H9 (cell line): ENCODE measurements around the gene GPHN. TPM values are rescaled to one million over a fixed set of nuclear protein-coding genes. Genes with fewer than 3 reads are reported as not detected.

ENCODE experiments used
- DNase-seq: peaks from one replicate; pipeline ENCODE4 v3.0.0-alpha.2; 2017
- H2AFZ ChIP-seq: one replicate; pipeline ENCODE4 v1.6.1; 2013; ENCODE audit warnings: mild to moderate bottlenecking, low read length, control low read depth, moderate library complexity
- H2AK5ac ChIP-seq: 2 replicates; pipeline ENCODE4 v1.6.1; 2013; ENCODE audit warnings: low read length, control low read depth, mixed read lengths; ENCODE audit not compliant: insufficient read length
- H2BK120ac ChIP-seq: one replicate; pipeline ENCODE4 v1.6.1; 2013; ENCODE audit warnings: low read depth, mild to moderate bottlenecking, low read length, control low read depth, inconsistent platforms; ENCODE audit not compliant: poor library complexity, severe bottlenecking
- H2BK12ac ChIP-seq: 2 replicates; pipeline ENCODE4 v1.6.1; 2013; ENCODE audit warnings: low read length, control low read depth, mixed read lengths, low read depth; ENCODE audit not compliant: insufficient read length
- H2BK15ac ChIP-seq: 2 replicates; pipeline ENCODE4 v1.6.1; 2013; ENCODE audit warnings: low read depth, low read length, control low read depth
- H2BK20ac ChIP-seq: one replicate; pipeline ENCODE4 v1.6.1; 2013; ENCODE audit warnings: low read depth, mild to moderate bottlenecking, low read length, control low read depth, inconsistent platforms; ENCODE audit not compliant: poor library complexity, severe bottlenecking
- H2BK5ac ChIP-seq: 2 replicates; pipeline ENCODE4 v1.6.1; 2013; ENCODE audit warnings: low read length, control low read depth, mixed read lengths; ENCODE audit not compliant: insufficient read length
- H3K14ac ChIP-seq: 2 replicates; pipeline ENCODE4 v1.6.1; 2013; ENCODE audit warnings: low read length, control low read depth; ENCODE audit not compliant: insufficient read depth
- H3K18ac ChIP-seq: 2 replicates; pipeline ENCODE4 v1.6.1; 2013; ENCODE audit warnings: low read depth, mild to moderate bottlenecking, mixed read lengths, low read length, control low read depth; ENCODE audit not compliant: insufficient read length
- H3K23ac ChIP-seq: 2 replicates; pipeline ENCODE4 v1.6.1; 2013; ENCODE audit warnings: low read length, control low read depth, mixed read lengths, low read depth; ENCODE audit not compliant: insufficient read length
- H3K23me2 ChIP-seq: 2 replicates; pipeline ENCODE4 v1.6.1; 2013; ENCODE audit warnings: low read depth, mild to moderate bottlenecking, mixed read lengths, low read length, control low read depth; ENCODE audit not compliant: insufficient read length, poor library complexity, severe bottlenecking
- H3K27ac ChIP-seq: 2 replicates; pipeline ENCODE4 v1.5.1; 2013; ENCODE audit warnings: low read length, control low read depth, mixed read lengths, low read depth; ENCODE audit not compliant: insufficient read length
- H3K27me3 ChIP-seq: 2 replicates; pipeline ENCODE4 v1.6.1; 2013; ENCODE audit warnings: low read length, control low read depth, inconsistent platforms; ENCODE audit not compliant: insufficient read depth
- H3K4ac ChIP-seq: 2 replicates; pipeline ENCODE4 v1.6.1; 2013; ENCODE audit warnings: low read depth, mild to moderate bottlenecking, control low read depth, inconsistent platforms, low read length, moderate library complexity
- H3K4me1 ChIP-seq: 2 replicates; pipeline ENCODE4 v1.6.1; 2013; ENCODE audit warnings: low read length, control low read depth, inconsistent platforms; ENCODE audit not compliant: insufficient read depth
- H3K4me2 ChIP-seq: 2 replicates; pipeline ENCODE4 v1.6.1; 2013; ENCODE audit warnings: low read length, control low read depth, mixed read lengths; ENCODE audit not compliant: insufficient read length, insufficient read depth
- H3K56ac ChIP-seq: 2 replicates; pipeline ENCODE4 v1.6.1; 2013; ENCODE audit warnings: low read depth, mild to moderate bottlenecking, mixed read lengths, low read length, control low read depth; ENCODE audit not compliant: insufficient read length
- H3K79me1 ChIP-seq: 2 replicates; pipeline ENCODE4 v1.6.1; 2013; ENCODE audit warnings: low read depth, mild to moderate bottlenecking, moderate library complexity, low read length, control low read depth, inconsistent platforms; ENCODE audit not compliant: insufficient read depth, poor library complexity, severe bottlenecking
- H3K79me2 ChIP-seq: 2 replicates; pipeline ENCODE4 v1.6.1; 2013; ENCODE audit warnings: low read length, control low read depth, inconsistent platforms; ENCODE audit not compliant: insufficient read depth
- H3K9ac ChIP-seq: 2 replicates; pipeline ENCODE4 v1.6.1; 2013; ENCODE audit warnings: low read length, control low read depth, mixed read lengths; ENCODE audit not compliant: insufficient read length; ENCODE audit errors: extremely low read depth
- H3K9me3 ChIP-seq: one replicate; pipeline ENCODE4 v1.6.1; 2013; ENCODE audit warnings: low read depth, low read length, inconsistent platforms; ENCODE audit not compliant: control insufficient read depth
- H3T11ph ChIP-seq: one replicate; pipeline ENCODE4 v1.6.1; 2013; ENCODE audit warnings: mild to moderate bottlenecking, low read length, control low read depth, inconsistent platforms
- H4K20me1 ChIP-seq: one replicate; pipeline ENCODE4 v1.6.1; 2013; ENCODE audit not compliant: control insufficient read depth, insufficient read length, insufficient read depth
- H4K5ac ChIP-seq: 2 replicates; pipeline ENCODE4 v1.6.1; 2013; ENCODE audit warnings: low read depth, mild to moderate bottlenecking, mixed read lengths, low read length, control low read depth; ENCODE audit not compliant: insufficient read length
- H4K8ac ChIP-seq: replicated peaks from 2 replicates; pipeline ENCODE4 v1.6.1; 2013; ENCODE audit warnings: low read length, control low read depth, mixed read lengths, low read depth; ENCODE audit not compliant: insufficient read length
- H4K91ac ChIP-seq: 2 replicates; pipeline ENCODE4 v1.6.1; 2013; ENCODE audit warnings: low read depth, mild to moderate bottlenecking, moderate library complexity, mixed read lengths, low read length, control low read depth; ENCODE audit not compliant: insufficient read length
- H3K27ac Mint-ChIP-seq, 3 experiments: 2 replicates in 2 of 3; 3 replicates in 1 of 3; pipeline ENCODE4 v1.8.0; 2020 to 2021; ENCODE audit warnings: mixed read lengths in 3 of 3, mild to moderate bottlenecking in 1 of 3, moderate library complexity in 1 of 3
- H3K27me3 Mint-ChIP-seq: 2 replicates; pipeline ENCODE4 v1.8.0; 2021; ENCODE audit warnings: low read depth, mild to moderate bottlenecking, moderate library complexity, mixed read lengths
- H3K36me3 Mint-ChIP-seq, 3 experiments: 2 replicates in 2 of 3; 3 replicates in 1 of 3; pipeline ENCODE4 v1.8.0; 2020 to 2021; ENCODE audit warnings: low read depth in 3 of 3, mixed read lengths in 3 of 3; ENCODE audit not compliant: insufficient read depth in 1 of 3
- H3K4me1 Mint-ChIP-seq, 2 experiments: 2 replicates each; pipeline ENCODE4 v1.8.0; 2020; ENCODE audit warnings: mixed read lengths in 2 of 2
- H3K4me3 Mint-ChIP-seq, 2 experiments: 2 replicates in 1 of 2; 3 replicates in 1 of 2; pipeline ENCODE4 v1.8.0; 2020 to 2021; ENCODE audit warnings: mild to moderate bottlenecking in 2 of 2, mixed read lengths in 2 of 2, moderate library complexity in 1 of 2
- H3K9me3 Mint-ChIP-seq, 2 experiments: 2 replicates in 1 of 2; 3 replicates in 1 of 2; pipeline ENCODE4 v1.8.0; 2020; ENCODE audit warnings: mild to moderate bottlenecking in 2 of 2, mixed read lengths in 2 of 2, moderate library complexity in 1 of 2
- whole genome bisulfite sequencing: extraction: QIAGEN DNeasy Blood & Tissue Kit; methylation state at CpG from one replicate; pipeline ENCODE4 v1.1.7; 2013; ENCODE audit warnings: missing lambda C conversion rate, low lambda C conversion rate, mixed read lengths; ENCODE audit not compliant: insufficient read length; ENCODE audit errors: extremely low coverage; 5-methylcytosine and 5-hydroxymethylcytosine counted together
- total RNA-seq: library from RNA; stranded (reverse); gene quantifications from 2 replicates; pipeline ENCODE4 v1.2.1, GENCODE V29; 2021
- TF ChIP-seq, protein P1 (sequence below): fragments of 200-600 bp; sonication (generic); conservative IDR thresholded peaks from 3 replicates; pipeline ENCODE4 v1.8.0; 2021; ENCODE audit warnings: antibody characterized with exemption, mild to moderate bottlenecking

The GPHN gene
- total RNA-seq, 1 experiment from 2014 or later: 16.1 TPM

GRCh38 chr14:66490143-66491111 is 17.5 kb upstream of the GPHN start:
- H4K91ac ChIP-seq: no peak overlapping the region
- Mint-ChIP-seq H3K27ac (no peak overlapping the region), H3K4me1 (0 out of 4 replicates have a peak, but pooled peaks cover 0 to under 1% of the 10 kb centered on the region in 2 experiments), H3K4me3 (no peak overlapping the region), H3K27me3 (no peaks in the 10 kb centered on the region; the same call in 1 of the 2 replicates), H3K9me3 (no peaks in the 10 kb centered on the region), H3K36me3 (no peaks in the 10 kb centered on the region)
- H3K4me1 ChIP-seq: no peaks in the 10 kb centered on the region
- H3K79me2 ChIP-seq: no peaks in the 10 kb centered on the region
- no peak overlapping the region for H3K4ac ChIP-seq
- H4K5ac ChIP-seq: no peak overlapping the region
- no peaks in the 10 kb centered on the region for H3K9me3 ChIP-seq
- H3K18ac ChIP-seq: no peak overlapping the region
- H4K20me1 ChIP-seq: no peaks in the 10 kb centered on the region
- WGBS: no CpG with 5 or more reads among the region's 3 CpGs
- H2BK20ac ChIP-seq: no peak overlapping the region
- H2AFZ ChIP-seq: no peak overlapping the region
- no peaks in the 10 kb centered on the region for H3K79me1 ChIP-seq
- DNase-seq: no peak
- no peak overlapping the region for H3K14ac ChIP-seq
- no peaks in the 10 kb centered on the region for H3K27me3 ChIP-seq
- H3T11ph ChIP-seq: no peak overlapping the region
- H3K23me2 ChIP-seq: no peaks in the 10 kb centered on the region
- no peak overlapping the region for H3K27ac ChIP-seq
- no peak overlapping the region for H2BK120ac ChIP-seq
- H3K4me2 ChIP-seq: no peak overlapping the region
- H3K56ac ChIP-seq: no peak overlapping the region
- TF ChIP-seq, protein P1, sequence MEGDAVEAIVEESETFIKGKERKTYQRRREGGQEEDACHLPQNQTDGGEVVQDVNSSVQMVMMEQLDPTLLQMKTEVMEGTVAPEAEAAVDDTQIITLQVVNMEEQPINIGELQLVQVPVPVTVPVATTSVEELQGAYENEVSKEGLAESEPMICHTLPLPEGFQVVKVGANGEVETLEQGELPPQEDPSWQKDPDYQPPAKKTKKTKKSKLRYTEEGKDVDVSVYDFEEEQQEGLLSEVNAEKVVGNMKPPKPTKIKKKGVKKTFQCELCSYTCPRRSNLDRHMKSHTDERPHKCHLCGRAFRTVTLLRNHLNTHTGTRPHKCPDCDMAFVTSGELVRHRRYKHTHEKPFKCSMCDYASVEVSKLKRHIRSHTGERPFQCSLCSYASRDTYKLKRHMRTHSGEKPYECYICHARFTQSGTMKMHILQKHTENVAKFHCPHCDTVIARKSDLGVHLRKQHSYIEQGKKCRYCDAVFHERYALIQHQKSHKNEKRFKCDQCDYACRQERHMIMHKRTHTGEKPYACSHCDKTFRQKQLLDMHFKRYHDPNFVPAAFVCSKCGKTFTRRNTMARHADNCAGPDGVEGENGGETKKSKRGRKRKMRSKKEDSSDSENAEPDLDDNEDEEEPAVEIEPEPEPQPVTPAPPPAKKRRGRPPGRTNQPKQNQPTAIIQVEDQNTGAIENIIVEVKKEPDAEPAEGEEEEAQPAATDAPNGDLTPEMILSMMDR: no peak
- H3K9ac ChIP-seq: no peak overlapping the region
- H3K23ac ChIP-seq: no peak overlapping the region
- H4K8ac ChIP-seq: no peak overlapping the region
- no peak overlapping the region for H2BK15ac ChIP-seq
- H2AK5ac ChIP-seq: no peak overlapping the region
- no peak overlapping the region for H2BK12ac ChIP-seq
- no peak overlapping the region for H2BK5ac ChIP-seq
